ENCODE data around the gene MBP. TPM values are rescaled to one million over a fixed set of nuclear protein-coding genes. Genes with fewer than 3 reads are reported as not detected.
A peak's percentile ranks its signal among the peaks of the same experiment; 100 is the strongest.

Gene MBP
- total RNA-seq, 2 donors from 2014 or later, result 15.4 to 15.8 TPM

GRCh38 chr18:76986406-76986805 is 146.2 kb downstream of the MBP start:
- Histone ChIP-seq H3K9me3 (no peaks in the 10 kb centered on the region), H3K4me3 (no peak overlapping the region), H3K27me3 (no peaks in the 10 kb centered on the region), H3K4me1 (peaks cover 0 to 7% of the 10 kb centered on the region in 2 donors), H3K27ac (no peak overlapping the region), H3K36me3 (no peaks in the 10 kb centered on the region)
- TF ChIP-seq CTCF (IDR thresholded peaks at IDR 0.05), result no peak
- DNase-seq (ENCODE audit: low spot score), result no peak

- DNase-seq (ENCODE audit: low spot score), result no peak
- H3K9me3 ChIP-seq, result no peaks in the 10 kb centered on the region
- H3K4me1 ChIP-seq, result peaks cover 0 to 7% of the 10 kb centered on the region in 2 donors
- no peak for TF ChIP-seq CTCF (IDR thresholded peaks at IDR 0.05)
- no peaks in the 10 kb centered on the region for H3K27me3 ChIP-seq
- H3K36me3 ChIP-seq, result no peaks in the 10 kb centered on the region
- H3K27ac ChIP-seq, result no peak overlapping the region
- H3K4me3 ChIP-seq, result no peak overlapping the region
Measured at GRCh38 chr18:76985951-76986236, 146.7 kb downstream of the MBP start.

- Histone ChIP-seq H3K4me3 (no peak overlapping the region), H3K9me3 (no peaks in the 10 kb centered on the region), H3K27me3 (no peaks in the 10 kb centered on the region), H3K4me1 (peaks cover 0 to 7% of the 10 kb centered on the region in 2 donors), H3K27ac (no peak overlapping the region), H3K36me3 (no peaks in the 10 kb centered on the region)
- no peak for TF ChIP-seq CTCF (IDR thresholded peaks at IDR 0.05)
- DNase-seq (ENCODE audit: low spot score), result no peak
Measured at GRCh38 chr18:76985156-76985950, 147.2 kb downstream of the MBP start.

- Histone ChIP-seq H3K4me1 (peaks cover 0 to 7% of the 10 kb centered on the region in 2 donors), H3K4me3 (no peak overlapping the region), H3K36me3 (no peaks in the 10 kb centered on the region), H3K27ac (no peak overlapping the region), H3K27me3 (no peaks in the 10 kb centered on the region), H3K9me3 (no peaks in the 10 kb centered on the region)
- no peak for TF ChIP-seq CTCF (IDR thresholded peaks at IDR 0.05)
- DNase-seq (ENCODE audit: low spot score), result peak; percentile 50
Measured at GRCh38 chr18:76984193-76985155, 148.1 kb downstream of the MBP start.

GRCh38 chr18:76983613-76984051 is 149.0 kb downstream of the MBP start:
- no peak for DNase-seq (ENCODE audit: low spot score)
- Histone ChIP-seq H3K27ac (no peak overlapping the region), H3K36me3 (no peaks in the 10 kb centered on the region), H3K27me3 (no peaks in the 10 kb centered on the region), H3K9me3 (no peaks in the 10 kb centered on the region), H3K4me3 (no peak overlapping the region), H3K4me1 (peaks cover 0 to 7% of the 10 kb centered on the region in 2 donors)
- no peak for TF ChIP-seq CTCF (IDR thresholded peaks at IDR 0.05)

Data from right atrium auricular region (tissue), 2 donors.